A549 (cell line): ENCODE results near the gene INSIG1.

Experiments
- HOXA7 ChIP-seq: fragments of 250-450 bp; sonication (Bioruptor Pico); IDR thresholded peaks from 2 replicates; pipeline ENCODE4 v1.5.0; 2020; ENCODE audit warnings: mild to moderate bottlenecking, moderate library complexity
- POLR2A ChIP-seq: IDR thresholded peaks from 2 replicates; pipeline ENCODE4 v1.6.1; 2012; ENCODE audit warnings: mild to moderate bottlenecking, low read length
- RCOR1 ChIP-seq: fragments of 150-350 bp; IDR thresholded peaks from 2 replicates; pipeline ENCODE4 v1.6.1; 2014; ENCODE audit warnings: antibody characterized with exemption, low read length, low read depth
- TF ChIP-seq, protein P1 (sequence below): fragments of >200 bp; sonication (Bioruptor Twin); formaldehyde crosslinking; IDR thresholded peaks from 3 replicates; pipeline ENCODE4 v1.5.1; 2016
- TF ChIP-seq, protein P2 (sequence below): fragments of 150-350 bp; IDR thresholded peaks from 2 replicates; pipeline ENCODE4 v1.6.1; 2014; ENCODE audit warnings: low read depth, mild to moderate bottlenecking, low read length

DNA sequence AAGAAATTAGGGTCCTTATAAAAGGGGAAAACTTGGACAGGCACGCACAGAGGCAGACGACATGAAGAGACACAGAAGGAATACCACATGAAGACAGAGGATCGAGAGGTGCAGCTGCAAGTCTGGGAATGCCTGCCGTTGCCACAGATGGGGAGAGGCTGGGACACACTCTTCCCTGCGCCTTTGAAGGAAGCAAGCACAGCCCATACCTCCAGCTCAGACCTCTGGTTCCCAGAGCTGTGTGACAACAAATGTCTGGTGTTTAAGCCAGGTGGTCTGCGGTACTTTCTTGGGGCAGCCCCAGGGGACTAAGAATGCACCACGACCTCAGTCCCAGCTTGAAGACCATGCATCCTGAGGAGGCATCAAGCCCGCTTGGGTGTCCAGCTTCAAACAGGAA lies 18.3 kb downstream of the INSIG1 start:
- TF ChIP-seq POLR2A: no peak
- TF ChIP-seq HOXA7 (CRISPR knock-in tag): no peak
- TF ChIP-seq, protein P1, sequence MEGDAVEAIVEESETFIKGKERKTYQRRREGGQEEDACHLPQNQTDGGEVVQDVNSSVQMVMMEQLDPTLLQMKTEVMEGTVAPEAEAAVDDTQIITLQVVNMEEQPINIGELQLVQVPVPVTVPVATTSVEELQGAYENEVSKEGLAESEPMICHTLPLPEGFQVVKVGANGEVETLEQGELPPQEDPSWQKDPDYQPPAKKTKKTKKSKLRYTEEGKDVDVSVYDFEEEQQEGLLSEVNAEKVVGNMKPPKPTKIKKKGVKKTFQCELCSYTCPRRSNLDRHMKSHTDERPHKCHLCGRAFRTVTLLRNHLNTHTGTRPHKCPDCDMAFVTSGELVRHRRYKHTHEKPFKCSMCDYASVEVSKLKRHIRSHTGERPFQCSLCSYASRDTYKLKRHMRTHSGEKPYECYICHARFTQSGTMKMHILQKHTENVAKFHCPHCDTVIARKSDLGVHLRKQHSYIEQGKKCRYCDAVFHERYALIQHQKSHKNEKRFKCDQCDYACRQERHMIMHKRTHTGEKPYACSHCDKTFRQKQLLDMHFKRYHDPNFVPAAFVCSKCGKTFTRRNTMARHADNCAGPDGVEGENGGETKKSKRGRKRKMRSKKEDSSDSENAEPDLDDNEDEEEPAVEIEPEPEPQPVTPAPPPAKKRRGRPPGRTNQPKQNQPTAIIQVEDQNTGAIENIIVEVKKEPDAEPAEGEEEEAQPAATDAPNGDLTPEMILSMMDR: no peak
- TF ChIP-seq, protein P2, sequence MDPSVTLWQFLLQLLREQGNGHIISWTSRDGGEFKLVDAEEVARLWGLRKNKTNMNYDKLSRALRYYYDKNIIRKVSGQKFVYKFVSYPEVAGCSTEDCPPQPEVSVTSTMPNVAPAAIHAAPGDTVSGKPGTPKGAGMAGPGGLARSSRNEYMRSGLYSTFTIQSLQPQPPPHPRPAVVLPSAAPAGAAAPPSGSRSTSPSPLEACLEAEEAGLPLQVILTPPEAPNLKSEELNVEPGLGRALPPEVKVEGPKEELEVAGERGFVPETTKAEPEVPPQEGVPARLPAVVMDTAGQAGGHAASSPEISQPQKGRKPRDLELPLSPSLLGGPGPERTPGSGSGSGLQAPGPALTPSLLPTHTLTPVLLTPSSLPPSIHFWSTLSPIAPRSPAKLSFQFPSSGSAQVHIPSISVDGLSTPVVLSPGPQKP: no peak
- TF ChIP-seq RCOR1: no peak
